K562 (cell line): ENCODE measurements around the gene TXNDC8. TPM values are rescaled to one million over a fixed set of nuclear protein-coding genes. Genes with fewer than 3 reads are reported as not detected.

Experiments used
- CHCHD3 ChIP-seq: fragments of 250-450 bp; sonication (Bioruptor Pico); IDR thresholded peaks from 2 replicates; pipeline ENCODE4 v2.1.2; 2022; ENCODE audit warnings: mild to moderate bottlenecking
- COPS2 ChIP-seq: fragments of 450-650 bp; conservative IDR thresholded peaks from 2 replicates; pipeline ENCODE4 v1.6.1; 2016; ENCODE audit warnings: mild to moderate bottlenecking, moderate library complexity
- FOXA1 ChIP-seq: fragments of 450-650 bp; IDR thresholded peaks from 2 replicates; pipeline ENCODE4 v1.6.1; 2016; ENCODE audit warnings: mild to moderate bottlenecking, borderline replicate concordance
- HNRNPH1 ChIP-seq: fragments of 200-400 bp; formaldehyde crosslinking; optimal IDR thresholded peaks from 2 replicates; pipeline ENCODE3; 2017; ENCODE audit warnings: low read depth, mild to moderate bottlenecking, low read length, moderate library complexity
- KLF6 ChIP-seq: fragments of 250-450 bp; sonication (Bioruptor Pico); IDR thresholded peaks from 2 replicates; pipeline ENCODE4 v1.4.0; 2020; ENCODE audit warnings: mild to moderate bottlenecking, moderate library complexity, borderline replicate concordance
- MAFF ChIP-seq: IDR thresholded peaks from 2 replicates; pipeline ENCODE4 v1.6.1; 2012; ENCODE audit warnings: low read length, improper control_type of control experiment
- MNT ChIP-seq, 2 experiments: fragments of 450-650 bp; conservative IDR thresholded peaks; 2 replicates each; pipeline ENCODE4 v1.6.1; 2017; ENCODE audit warnings: mild to moderate bottlenecking in 2 of 2, moderate library complexity in 2 of 2
- MTA1 ChIP-seq: fragments of 450-650 bp; IDR thresholded peaks from 2 replicates; pipeline ENCODE4 v1.6.1; 2017; ENCODE audit warnings: borderline replicate concordance
- NR1H2 ChIP-seq: sonication (generic); formaldehyde crosslinking; IDR thresholded peaks from 2 replicates; pipeline ENCODE4 v1.4.0; 2020; ENCODE audit warnings: mild to moderate bottlenecking, missing genetic modification reagents
- NR2C2 ChIP-seq, 2 experiments: fragments of 200-800 bp in 1 of 2; sonication (Bioruptor generic) in 1 of 2; sonication (generic) in 1 of 2; formaldehyde crosslinking in 1 of 2; IDR thresholded peaks; 2 replicates each; pipeline versions ENCODE4 v1.6.1 to v1.8.0; 2016 to 2022; ENCODE audit warnings: mild to moderate bottlenecking in 1 of 2, missing compliant biosample characterization in 1 of 2, missing genetic modification characterization in 1 of 2, missing genetic modification reagents in 1 of 2
- NR3C1 ChIP-seq: sonication (generic); formaldehyde crosslinking; IDR thresholded peaks from 2 replicates; pipeline ENCODE4 v1.8.1; 2022; ENCODE audit warnings: missing genetic modification reagents
- PML ChIP-seq: IDR thresholded peaks from 2 replicates; pipeline ENCODE4 v1.6.1; 2012; ENCODE audit warnings: low read length, inconsistent platforms
- PYGO2 ChIP-seq: fragments of 450-650 bp; IDR thresholded peaks from 2 replicates; pipeline ENCODE4 v1.6.1; 2016; ENCODE audit warnings: mild to moderate bottlenecking, missing genetic modification characterization, moderate library complexity, missing compliant biosample characterization
- RFX7 ChIP-seq: fragments of 250-450 bp; sonication (Bioruptor Pico); IDR thresholded peaks from 2 replicates; pipeline ENCODE4 v1.5.1; 2021; ENCODE audit warnings: mild to moderate bottlenecking
- SPI1 ChIP-seq: IDR thresholded peaks from 2 replicates; pipeline ENCODE4 v1.6.1; 2011; ENCODE audit warnings: low read depth, low read length, control low read depth, borderline replicate concordance
- TSHZ1 ChIP-seq: fragments of 250-450 bp; sonication (Bioruptor Pico); IDR thresholded peaks from 2 replicates; pipeline ENCODE4 v1.4.0; 2020; ENCODE audit warnings: mild to moderate bottlenecking, moderate library complexity
- ZBED1 ChIP-seq: IDR thresholded peaks from 2 replicates; pipeline ENCODE4 v1.6.1; 2014
- ZHX1 ChIP-seq: fragments of 150-350 bp; conservative IDR thresholded peaks from 2 replicates; pipeline ENCODE4 v1.6.1; 2014; ENCODE audit warnings: low read length
- ZKSCAN3 ChIP-seq: fragments of 250-450 bp; sonication (Bioruptor Pico); IDR thresholded peaks from 2 replicates; pipeline ENCODE4 v1.4.0; 2020
- ZNF224 ChIP-seq: sonication (generic); formaldehyde crosslinking; IDR thresholded peaks from 2 replicates; pipeline ENCODE4 v1.8.0; 2022; ENCODE audit warnings: mild to moderate bottlenecking, missing genetic modification reagents
- ZNF316 ChIP-seq: fragments of 450-650 bp; IDR thresholded peaks from 2 replicates; pipeline ENCODE4 v1.6.1; 2016
- ZNF41 ChIP-seq: fragments of 250-450 bp; sonication (Bioruptor Pico); conservative IDR thresholded peaks from 2 replicates; pipeline ENCODE4 v1.4.0; 2020; ENCODE audit warnings: mild to moderate bottlenecking
- ZNF583 ChIP-seq: fragments of 250-450 bp; sonication (Bioruptor Pico); IDR thresholded peaks from 2 replicates; pipeline ENCODE4 v1.4.0; 2020
- polyA plus RNA-seq, 8 experiments: library from polyadenylated mRNA; depleted of rRNA in 4 of 8; stranded (reverse) in 5 of 8; unstranded in 3 of 8; fragments of >200 nt; fragmentation: Nextera tagmentation in 2 of 8; fragmentation: Illumina TruSeq in 1 of 8; extraction: Ambion mirVana in 2 of 8; extraction: Trizol in 1 of 8; gene quantifications; 2 replicates each; pipeline versions ENCODE4 v1.2.1 to v1.2.3, GENCODE V29; 2011 to 2014; ENCODE audit warnings: inconsistent platforms in 1 of 8, missing spikeins in 1 of 8
- total RNA-seq, 7 experiments: library from RNA; depleted of rRNA in 6 of 7; stranded (reverse); fragments of >200 nt in 6 of 7; fragmentation: Illumina TruSeq in 2 of 7; extraction: Trizol in 2 of 7; gene quantifications; 2 replicates each; pipeline versions ENCODE4 v1.2.1 to v1.2.3, GENCODE V29; 2011 to 2021; ENCODE audit warnings: low replicate concordance in 1 of 7

TXNDC8 gene
- total and polyA plus RNA-seq, 9 of the 15 experiments (the other 6 are each of a cell fraction or from before 2014, with no cell fraction given), result not detected

GRCh38 chr9:110371411-110372007 is 33.8 kb upstream of the TXNDC8 start (continued):
- no peak for TF ChIP-seq NR1H2 (CRISPR knock-in tag)
- no peak for TF ChIP-seq ZHX1
- TF ChIP-seq MNT (conservative IDR thresholded peaks at IDR 0.05), result peak in 1 of 2 experiments; percentile 69; a peak in 2 of 4 replicates
- no peak for TF ChIP-seq FOXA1
- TF ChIP-seq NR3C1, result no peak
- TF ChIP-seq ZNF41 (CRISPR knock-in tag), result no peak; the same call in 1 of the 2 replicates
- no peak for TF ChIP-seq TSHZ1 (CRISPR knock-in tag)
- peak; percentile 94 for TF ChIP-seq PYGO2 (tag)
- TF ChIP-seq SPI1, result peak; percentile 21; the same call in 1 of the 2 replicates
- TF ChIP-seq CHCHD3 (CRISPR knock-in tag), result no peak
- TF ChIP-seq ZNF224, result no peak
- no peak for TF ChIP-seq MAFF
- TF ChIP-seq ZNF316, result peak; percentile 51; the same call in 1 of the 2 replicates
- peak; percentile 81; the same call in 1 of the 2 replicates for TF ChIP-seq KLF6
- TF ChIP-seq ZNF583 (CRISPR knock-in tag), result 0 out of 2 replicates have a peak, but pooled peaks have one; percentile 66
- no peak for TF ChIP-seq RFX7 (CRISPR knock-in tag)
- TF ChIP-seq ZBED1, result peak; percentile 96
- TF ChIP-seq MTA1, result peak; percentile 95
- no peak for TF ChIP-seq ZKSCAN3 (CRISPR knock-in tag)
- no peak for TF ChIP-seq COPS2
- TF ChIP-seq PML, result peak; percentile 100
- TF ChIP-seq HNRNPH1, result no peak
- TF ChIP-seq NR2C2 (CRISPR knock-in tag; IDR thresholded peaks at IDR 0.05), result no peak
- TF ChIP-seq NR2C2 (tag; IDR thresholded peaks at IDR 0.05), result no peak
